Inflammatory macrophage (primary cell): Measurements from ENCODE around the gene AKR1B1.

Source experiments
- DNase-seq, 2 donors: peaks; one replicate each; pipeline ENCODE4 v3.0.0-alpha.2; 2020 to 2022

AKR1B1 gene

GRCh38 chr7:134407311-134407710 is 51.6 kb downstream of the AKR1B1 start:
- DNase-seq, result no peak

- no peak for DNase-seq
These were observed 52.5 kb downstream of the AKR1B1 start for GRCh38 chr7:134406431-134406830.

- no peak for DNase-seq
These were observed 53.6 kb downstream of the AKR1B1 start for GRCh38 chr7:134405299-134405698.

- no peak for DNase-seq
These were observed 55.8 kb downstream of the AKR1B1 start for GRCh38 chr7:134403062-134403461.

GRCh38 chr7:134400859-134401258 is 58.0 kb downstream of the AKR1B1 start:
- no peak for DNase-seq

- DNase-seq, result peak; percentile 53 to 61
These were observed 62.9 kb downstream of the AKR1B1 start for GRCh38 chr7:134396031-134396430.

GRCh38 chr7:134395604-134396003 is 63.3 kb downstream of the AKR1B1 start:
- DNase-seq, result peak; percentile 13 to 15

- DNase-seq, result no peak
These were observed 64.8 kb downstream of the AKR1B1 start for GRCh38 chr7:134394056-134394455.
